ENCODE measurements around the gene NECTIN2.

- no peak for TF ChIP-seq POLR2A (IDR thresholded peaks at IDR 0.05; ENCODE audit: low read length)
- TF ChIP-seq GATA1 (IDR thresholded peaks at IDR 0.05; ENCODE audit: low read depth, low read length): no peak
Measured at GRCh38 chr19:44866664-44867063, 20.6 kb downstream of the NECTIN2 start.

Data from erythroblast (primary cell).